ENCODE results near the gene SH3GL2.

Gene SH3GL2

DNA sequence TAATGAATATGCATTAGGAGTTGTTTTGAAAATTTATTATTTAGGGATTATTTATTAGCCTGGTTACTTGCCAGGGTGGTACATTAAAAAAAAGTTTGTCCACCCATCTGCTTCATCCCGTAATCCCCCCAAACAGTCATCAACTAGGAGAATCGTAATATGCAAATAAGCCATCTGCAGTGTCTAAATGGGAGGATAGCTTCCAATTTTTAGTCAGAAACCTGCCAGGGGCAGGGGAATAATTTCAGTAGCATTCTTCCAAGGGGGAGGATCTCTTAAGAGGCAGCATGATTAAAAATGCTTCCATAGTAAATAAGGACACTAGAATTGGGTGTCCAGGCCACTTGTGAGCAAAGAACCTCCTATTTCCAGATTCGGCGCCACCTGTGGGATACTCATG is 43.3 kb downstream of the SH3GL2 start:
- TF ChIP-seq, protein P1, sequence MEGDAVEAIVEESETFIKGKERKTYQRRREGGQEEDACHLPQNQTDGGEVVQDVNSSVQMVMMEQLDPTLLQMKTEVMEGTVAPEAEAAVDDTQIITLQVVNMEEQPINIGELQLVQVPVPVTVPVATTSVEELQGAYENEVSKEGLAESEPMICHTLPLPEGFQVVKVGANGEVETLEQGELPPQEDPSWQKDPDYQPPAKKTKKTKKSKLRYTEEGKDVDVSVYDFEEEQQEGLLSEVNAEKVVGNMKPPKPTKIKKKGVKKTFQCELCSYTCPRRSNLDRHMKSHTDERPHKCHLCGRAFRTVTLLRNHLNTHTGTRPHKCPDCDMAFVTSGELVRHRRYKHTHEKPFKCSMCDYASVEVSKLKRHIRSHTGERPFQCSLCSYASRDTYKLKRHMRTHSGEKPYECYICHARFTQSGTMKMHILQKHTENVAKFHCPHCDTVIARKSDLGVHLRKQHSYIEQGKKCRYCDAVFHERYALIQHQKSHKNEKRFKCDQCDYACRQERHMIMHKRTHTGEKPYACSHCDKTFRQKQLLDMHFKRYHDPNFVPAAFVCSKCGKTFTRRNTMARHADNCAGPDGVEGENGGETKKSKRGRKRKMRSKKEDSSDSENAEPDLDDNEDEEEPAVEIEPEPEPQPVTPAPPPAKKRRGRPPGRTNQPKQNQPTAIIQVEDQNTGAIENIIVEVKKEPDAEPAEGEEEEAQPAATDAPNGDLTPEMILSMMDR (IDR thresholded peaks at IDR 0.05; ENCODE audit: low read depth, low read length, missing control alignments), result no peak
- no peak overlapping the region for H3K4me3 ChIP-seq (ENCODE audit: low read depth, low read length)
- no peak for DNase-seq (ENCODE audit: low read depth)

DNA sequence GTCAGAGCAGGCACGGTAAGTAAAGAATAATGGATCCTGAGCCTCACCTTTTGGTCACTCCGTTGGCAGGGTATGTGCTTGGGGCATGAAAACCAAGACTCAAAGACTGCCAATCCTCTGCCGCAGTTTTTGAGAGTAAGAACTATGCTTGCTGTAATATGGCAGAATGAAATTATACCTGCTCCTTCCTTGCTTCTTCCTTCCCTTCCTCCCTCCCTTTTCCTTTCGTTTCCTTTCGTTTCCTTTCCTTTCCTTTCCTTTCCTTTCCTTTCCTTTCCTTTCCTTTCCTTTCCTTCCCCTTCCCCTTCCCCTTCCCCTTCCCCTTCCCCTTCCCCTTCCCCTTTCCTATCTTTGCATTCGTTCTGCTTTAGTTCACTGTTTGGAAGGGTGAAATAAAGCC is 43.9 kb downstream of the SH3GL2 start:
- no peak for DNase-seq (ENCODE audit: low read depth)
- H3K4me3 ChIP-seq (ENCODE audit: low read depth, low read length), result no peak overlapping the region
- TF ChIP-seq, protein P1 (IDR thresholded peaks at IDR 0.05; ENCODE audit: low read depth, low read length, missing control alignments), result no peak

DNA sequence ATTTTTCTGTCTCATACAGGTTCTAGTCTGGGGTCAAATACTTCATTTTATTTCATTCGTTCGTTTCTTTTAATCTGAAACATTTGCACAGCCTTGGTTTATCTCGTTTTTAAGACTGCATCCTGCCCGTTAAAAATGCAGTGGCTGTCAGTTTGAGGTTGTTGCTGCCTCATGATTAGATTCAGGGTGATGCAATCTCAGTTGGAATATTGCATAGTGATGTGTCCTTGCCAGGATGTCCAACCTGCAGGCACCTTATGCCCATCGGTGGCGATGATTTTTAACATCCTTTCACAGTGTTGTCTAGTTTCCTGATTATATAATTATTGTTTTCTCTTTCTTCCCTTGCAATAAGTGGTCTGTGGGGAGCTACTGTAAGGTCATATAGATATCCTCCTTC is 45.1 kb downstream of the SH3GL2 start:
- no peak for DNase-seq (ENCODE audit: low read depth)
- no peak overlapping the region for H3K4me3 ChIP-seq (ENCODE audit: low read depth, low read length)
- TF ChIP-seq, protein P1 (IDR thresholded peaks at IDR 0.05; ENCODE audit: low read depth, low read length, missing control alignments), result no peak

DNA sequence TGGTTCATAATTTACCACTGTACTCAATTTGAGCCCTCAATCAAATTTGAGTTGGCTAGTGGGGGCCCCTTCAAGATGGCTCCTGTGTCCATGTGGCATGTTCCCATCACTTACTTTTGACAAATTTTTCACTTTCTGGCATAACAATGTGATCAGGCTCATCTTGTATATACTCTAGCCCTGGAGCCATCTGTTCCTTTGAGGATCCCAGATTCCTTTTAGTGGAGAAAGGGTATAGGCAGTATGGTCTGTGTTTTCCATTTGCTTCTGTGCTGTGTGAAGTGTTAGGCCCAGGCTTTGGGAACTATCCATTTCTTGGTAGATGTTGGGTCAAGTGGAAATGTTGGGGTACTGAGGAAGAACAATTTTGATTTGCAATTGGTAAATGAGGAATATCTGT is 45.7 kb downstream of the SH3GL2 start:
- no peak overlapping the region for H3K4me3 ChIP-seq (ENCODE audit: low read depth, low read length)
- TF ChIP-seq, protein P1 (IDR thresholded peaks at IDR 0.05; ENCODE audit: low read depth, low read length, missing control alignments), result no peak
- DNase-seq (ENCODE audit: low read depth), result no peak

DNA sequence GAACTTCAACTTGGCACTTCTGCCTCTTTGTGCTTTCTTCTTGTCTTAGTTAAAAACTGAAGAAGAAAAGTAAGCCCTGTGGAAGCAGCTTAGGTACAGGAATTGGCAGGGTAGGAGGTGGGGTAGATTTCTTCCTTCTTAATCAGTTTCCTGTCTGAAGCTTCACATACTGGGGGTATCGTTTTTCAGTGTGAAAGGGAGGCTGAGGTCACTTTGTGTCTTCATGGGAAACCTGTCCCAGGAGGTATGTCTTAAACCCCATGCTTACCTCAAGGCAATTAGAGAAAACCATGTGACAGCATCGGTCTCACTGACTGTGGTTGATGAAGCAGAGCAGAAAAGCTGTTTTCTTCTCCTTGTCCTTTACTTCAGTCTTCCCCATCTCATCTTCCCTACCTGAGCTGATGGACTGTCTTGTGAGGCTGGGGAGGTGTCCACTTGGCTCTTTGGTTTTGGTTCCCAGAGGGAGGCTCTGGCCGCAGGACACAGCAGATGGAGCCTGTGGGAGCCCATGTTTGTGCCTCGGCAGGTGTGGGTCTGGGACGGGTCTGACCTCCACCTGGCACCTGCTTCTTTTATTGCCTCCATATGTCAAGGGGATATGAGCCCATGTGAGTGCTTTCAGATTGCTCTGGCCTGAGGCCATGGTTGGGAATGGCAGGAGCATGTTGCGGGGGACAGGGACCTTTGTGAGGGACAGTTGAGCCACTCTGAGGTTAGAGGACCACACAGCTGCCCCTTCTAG is 47.0 kb downstream of the SH3GL2 start:
- no peak for DNase-seq (ENCODE audit: low read depth)
- H3K4me3 ChIP-seq (ENCODE audit: low read depth, low read length), result no peak overlapping the region
- TF ChIP-seq, protein P1 (IDR thresholded peaks at IDR 0.05; ENCODE audit: low read depth, low read length, missing control alignments), result no peak

DNA sequence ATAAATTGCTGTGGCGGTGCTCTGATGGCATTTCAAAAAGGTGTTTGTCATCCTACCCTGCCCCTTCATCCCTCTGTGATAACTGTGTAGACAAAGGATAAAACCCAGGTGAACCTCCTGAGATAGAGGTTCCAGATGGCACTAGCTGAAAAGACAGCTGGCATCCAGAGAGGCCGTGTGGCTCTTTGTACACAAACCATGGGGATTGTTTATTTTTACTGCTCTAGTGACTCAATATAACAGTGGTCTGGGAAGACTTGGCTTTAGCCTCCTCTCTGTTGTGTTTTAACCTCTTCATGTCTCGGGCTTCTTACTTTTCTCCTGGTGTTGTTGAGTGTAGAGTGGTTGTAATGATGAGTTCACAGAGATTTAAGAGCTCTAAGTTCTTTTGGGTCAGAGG is 48.8 kb downstream of the SH3GL2 start:
- TF ChIP-seq, protein P1 (IDR thresholded peaks at IDR 0.05; ENCODE audit: low read depth, low read length, missing control alignments), result no peak
- DNase-seq (ENCODE audit: low read depth), result no peak
- no peak overlapping the region for H3K4me3 ChIP-seq (ENCODE audit: low read depth, low read length)

DNA sequence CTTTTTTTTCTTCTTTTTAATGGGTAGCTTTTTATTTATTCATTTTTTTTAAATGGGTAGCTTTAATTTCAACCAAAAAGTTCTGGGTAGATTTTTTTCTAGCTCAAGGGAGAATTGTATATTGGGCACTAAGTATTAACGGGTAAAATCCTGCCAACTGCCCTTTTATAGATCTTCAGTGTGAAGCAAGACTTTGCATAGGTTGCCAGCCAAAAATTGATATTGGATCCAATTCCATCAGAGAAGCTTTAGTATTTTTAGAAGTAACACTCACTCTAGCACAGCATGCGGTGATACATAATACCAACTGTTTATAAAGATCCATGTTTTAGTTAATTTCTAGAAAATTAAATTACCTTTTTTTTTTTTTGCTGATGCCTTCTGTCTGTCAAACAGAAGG is 49.8 kb downstream of the SH3GL2 start:
- DNase-seq (ENCODE audit: low read depth), result no peak
- H3K4me3 ChIP-seq (ENCODE audit: low read depth, low read length), result no peak overlapping the region
- TF ChIP-seq, protein P1 (IDR thresholded peaks at IDR 0.05; ENCODE audit: low read depth, low read length, missing control alignments), result no peak
